ENCODE results near the gene HDAC9.

GRCh38 chr7:18494406-18494805, 1.1 kb upstream of the HDAC9 start:
- TF ChIP-seq CTCF (IDR thresholded peaks at IDR 0.05) = no peak
- TF ChIP-seq POLR2AphosphoS5 (IDR thresholded peaks at IDR 0.05; ENCODE audit: low read depth, low read length) = no peak
